ENCODE data around the gene LRP8.

DNA sequence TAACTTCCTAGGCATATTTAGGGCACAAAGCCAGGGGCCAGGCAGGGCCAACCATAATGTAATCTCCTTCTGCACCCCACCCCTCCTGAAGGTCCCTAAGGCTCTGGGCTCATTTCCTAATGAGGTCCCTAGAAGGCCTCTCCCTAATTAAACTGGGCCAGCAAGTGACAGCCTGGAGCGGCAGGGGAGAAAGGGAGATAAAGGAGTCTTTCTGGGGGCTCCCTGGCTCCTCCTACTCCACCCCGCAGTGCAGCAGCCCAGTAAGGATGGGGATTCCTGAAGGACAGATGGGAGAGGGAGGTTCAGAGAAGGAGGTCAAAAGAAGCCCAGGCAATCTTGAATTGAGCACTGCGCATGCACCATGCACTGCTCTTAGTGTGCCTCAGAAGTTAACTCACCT, 12.8 kb downstream of the LRP8 start:
- TF ChIP-seq ZNF263 (CRISPR knock-in tag; IDR thresholded peaks at IDR 0.05) (no peak), NFATC3 (CRISPR knock-in tag; IDR thresholded peaks at IDR 0.05) (no peak), SP1 (IDR thresholded peaks at IDR 0.05) (no peak), SP1 (CRISPR knock-in tag; IDR thresholded peaks at IDR 0.05) (no peak), ZNF30 (CRISPR knock-in tag; IDR thresholded peaks at IDR 0.05) (no peak), CREB1 (IDR thresholded peaks at IDR 0.05) (no peak), CREB1 (CRISPR knock-in tag; IDR thresholded peaks at IDR 0.05) (no peak), HDAC6 (IDR thresholded peaks at IDR 0.05; ENCODE audit: low read depth, low read length) (no peak)
- TF ChIP-seq, protein P1, sequence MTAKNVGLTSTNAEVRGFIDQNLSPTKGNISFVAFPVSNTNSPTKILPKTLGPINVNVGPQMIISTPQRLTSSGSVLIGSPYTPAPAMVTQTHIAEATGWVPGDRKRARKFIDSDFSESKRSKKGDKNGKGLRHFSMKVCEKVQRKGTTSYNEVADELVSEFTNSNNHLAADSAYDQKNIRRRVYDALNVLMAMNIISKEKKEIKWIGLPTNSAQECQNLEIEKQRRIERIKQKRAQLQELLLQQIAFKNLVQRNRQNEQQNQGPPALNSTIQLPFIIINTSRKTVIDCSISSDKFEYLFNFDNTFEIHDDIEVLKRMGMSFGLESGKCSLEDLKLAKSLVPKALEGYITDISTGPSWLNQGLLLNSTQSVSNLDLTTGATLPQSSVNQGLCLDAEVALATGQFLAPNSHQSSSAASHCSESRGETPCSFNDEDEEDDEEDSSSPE (CRISPR knock-in tag; IDR thresholded peaks at IDR 0.05): no peak
- TF ChIP-seq, protein P2, sequence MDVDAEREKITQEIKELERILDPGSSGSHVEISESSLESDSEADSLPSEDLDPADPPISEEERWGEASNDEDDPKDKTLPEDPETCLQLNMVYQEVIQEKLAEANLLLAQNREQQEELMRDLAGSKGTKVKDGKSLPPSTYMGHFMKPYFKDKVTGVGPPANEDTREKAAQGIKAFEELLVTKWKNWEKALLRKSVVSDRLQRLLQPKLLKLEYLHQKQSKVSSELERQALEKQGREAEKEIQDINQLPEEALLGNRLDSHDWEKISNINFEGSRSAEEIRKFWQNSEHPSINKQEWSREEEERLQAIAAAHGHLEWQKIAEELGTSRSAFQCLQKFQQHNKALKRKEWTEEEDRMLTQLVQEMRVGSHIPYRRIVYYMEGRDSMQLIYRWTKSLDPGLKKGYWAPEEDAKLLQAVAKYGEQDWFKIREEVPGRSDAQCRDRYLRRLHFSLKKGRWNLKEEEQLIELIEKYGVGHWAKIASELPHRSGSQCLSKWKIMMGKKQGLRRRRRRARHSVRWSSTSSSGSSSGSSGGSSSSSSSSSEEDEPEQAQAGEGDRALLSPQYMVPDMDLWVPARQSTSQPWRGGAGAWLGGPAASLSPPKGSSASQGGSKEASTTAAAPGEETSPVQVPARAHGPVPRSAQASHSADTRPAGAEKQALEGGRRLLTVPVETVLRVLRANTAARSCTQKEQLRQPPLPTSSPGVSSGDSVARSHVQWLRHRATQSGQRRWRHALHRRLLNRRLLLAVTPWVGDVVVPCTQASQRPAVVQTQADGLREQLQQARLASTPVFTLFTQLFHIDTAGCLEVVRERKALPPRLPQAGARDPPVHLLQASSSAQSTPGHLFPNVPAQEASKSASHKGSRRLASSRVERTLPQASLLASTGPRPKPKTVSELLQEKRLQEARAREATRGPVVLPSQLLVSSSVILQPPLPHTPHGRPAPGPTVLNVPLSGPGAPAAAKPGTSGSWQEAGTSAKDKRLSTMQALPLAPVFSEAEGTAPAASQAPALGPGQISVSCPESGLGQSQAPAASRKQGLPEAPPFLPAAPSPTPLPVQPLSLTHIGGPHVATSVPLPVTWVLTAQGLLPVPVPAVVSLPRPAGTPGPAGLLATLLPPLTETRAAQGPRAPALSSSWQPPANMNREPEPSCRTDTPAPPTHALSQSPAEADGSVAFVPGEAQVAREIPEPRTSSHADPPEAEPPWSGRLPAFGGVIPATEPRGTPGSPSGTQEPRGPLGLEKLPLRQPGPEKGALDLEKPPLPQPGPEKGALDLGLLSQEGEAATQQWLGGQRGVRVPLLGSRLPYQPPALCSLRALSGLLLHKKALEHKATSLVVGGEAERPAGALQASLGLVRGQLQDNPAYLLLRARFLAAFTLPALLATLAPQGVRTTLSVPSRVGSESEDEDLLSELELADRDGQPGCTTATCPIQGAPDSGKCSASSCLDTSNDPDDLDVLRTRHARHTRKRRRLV (CRISPR knock-in tag; IDR thresholded peaks at IDR 0.05): no peak
